Upper lobe of left lung (tissue), 6 donors: ENCODE results near the gene TPT1. TPM values are rescaled to one million over a fixed set of nuclear protein-coding genes. Genes with fewer than 3 reads are reported as not detected.
A peak's percentile ranks its signal among the peaks of the same experiment; 100 is the strongest.
"Not testable (repeated sequence)": the region's sequence is repeated elsewhere in the genome, so short reads cannot be mapped to it uniquely, and the experiment has no call there.

Source experiments
- ATAC-seq, 2 donors: fragments of 200-7000 bp; cut with Tn5 transposase; one replicate each; pipeline ENCODE4 v1.9.1; 2022; ENCODE audit warnings: mild to moderate bottlenecking in 2 of 2, moderate library complexity in 2 of 2; ENCODE audit not compliant: low FRiP score in 2 of 2
- DNase-seq, 2 donors: peaks; one replicate each; pipeline ENCODE4 v3.0.0-alpha.2; 2019 to 2020
- H3K27ac ChIP-seq, 4 donors: fragments of 200-600 bp; sonication (generic); one replicate each; pipeline ENCODE4 v1.5.1; 2016 to 2019
- H3K27me3 ChIP-seq, 4 donors: fragments of 200-600 bp; sonication (generic); one replicate each; pipeline ENCODE4 v1.5.1; 2017 to 2019
- H3K36me3 ChIP-seq, 4 donors: fragments of 200-600 bp; sonication (generic); one replicate each; pipeline ENCODE4 v1.5.1; 2016 to 2019
- H3K4me1 ChIP-seq, 4 donors: fragments of 200-600 bp; sonication (generic); one replicate each; pipeline ENCODE4 v1.5.1; 2018 to 2019
- H3K4me3 ChIP-seq, 4 donors: fragments of 200-600 bp; sonication (generic); one replicate each; pipeline ENCODE4 v1.5.1; 2017 to 2019; ENCODE audit warnings: mild to moderate bottlenecking in 2 of 4, moderate library complexity in 1 of 4
- H3K9me3 ChIP-seq, 4 donors: fragments of 200-600 bp; sonication (generic); one replicate each; pipeline ENCODE4 v1.5.1; 2018 to 2019
- CTCF ChIP-seq, 6 experiments: fragments of 450-650 bp in 4 of 6; fragments of 200-600 bp in 2 of 6; sonication (generic) in 2 of 6; IDR thresholded peaks; one replicate each; pipeline ENCODE4 v1.5.1; 2016 to 2019; ENCODE audit warnings: antibody characterized with exemption in 6 of 6
- EP300 ChIP-seq, 4 donors: sonication (generic); formaldehyde crosslinking; IDR thresholded peaks; one replicate each; pipeline ENCODE4 v1.5.1; 2017; ENCODE audit warnings: antibody characterized with exemption in 4 of 4, control low read depth in 2 of 4
- POLR2A ChIP-seq, 4 donors: fragments of 450-650 bp; IDR thresholded peaks; one replicate each; pipeline ENCODE4 v1.5.1; 2016 to 2017; ENCODE audit warnings: antibody characterized with exemption in 4 of 4, mild to moderate bottlenecking in 2 of 4
- POLR2AphosphoS5 ChIP-seq, 2 donors: sonication (generic); formaldehyde crosslinking; IDR thresholded peaks; one replicate each; pipeline ENCODE4 v1.5.1; 2017; ENCODE audit warnings: antibody characterized with exemption in 2 of 2
- WGBS, 2 donors: methylation state at CpG; one replicate each; pipeline ENCODE4 v1.1.5; 2017 to 2018; 5-methylcytosine and 5-hydroxymethylcytosine counted together
- total RNA-seq, 6 donors: library from RNA; depleted of rRNA in 4 of 6; stranded (reverse); fragments of >200 nt in 4 of 6; gene quantifications; one replicate each; pipeline versions ENCODE4 v1.1.0 to v1.2.1, GENCODE V29; 2016 to 2021
- donor health status: DM: no; HTN: no; CAD: no; lungs with moderate emphysema.
- donor health status: DM: no; HTN: yes; CAD: no; lungs with severe emphysema.

Gene TPT1
- total RNA-seq, 6 donors from 2014 or later: 1,931 to 4,546 (median 2,844) TPM

GRCh38 chr13:45352031-45352430, 11.0 kb upstream of the TPT1 start:
- TF ChIP-seq EP300 (IDR thresholded peaks at IDR 0.05) (no peak), CTCF (IDR thresholded peaks at IDR 0.05) (no peak), POLR2A (IDR thresholded peaks at IDR 0.05) (no peak), POLR2AphosphoS5 (IDR thresholded peaks at IDR 0.05) (no peak)
- no peak overlapping the region for H3K4me3 ChIP-seq
- H3K27me3 ChIP-seq: no peaks in the 10 kb centered on the region
- ATAC-seq (no peak), DNase-seq (no peak)
- peaks cover 0 to 10% (median 0%) of the 10 kb centered on the region in 4 donors for H3K4me1 ChIP-seq
- WGBS, 2 donors: 95 to 98% methylated on average over 10 of the region's 10 CpGs
- no peaks in the 10 kb centered on the region for H3K9me3 ChIP-seq
- H3K27ac ChIP-seq: no peak overlapping the region
- H3K36me3 ChIP-seq: peaks cover 4 to 86% (median 24%) of the 10 kb centered on the region in 4 donors

GRCh38 chr13:45350152-45350551, 9.2 kb upstream of the TPT1 start:
- no peak overlapping the region for H3K4me3 ChIP-seq
- whole genome bisulfite sequencing, 2 donors: 96 to 98% methylated on average over 8 of the region's 8 CpGs
- H3K36me3 ChIP-seq: peaks cover 4 to 89% (median 28%) of the 10 kb centered on the region in 4 donors
- no peak for ATAC-seq
- no peak for TF ChIP-seq POLR2A (IDR thresholded peaks at IDR 0.05)
- TF ChIP-seq POLR2AphosphoS5 (IDR thresholded peaks at IDR 0.05): no peak
- TF ChIP-seq EP300 (IDR thresholded peaks at IDR 0.05): no peak
- no peak for TF ChIP-seq CTCF (IDR thresholded peaks at IDR 0.05)
- no peaks in the 10 kb centered on the region for H3K9me3 ChIP-seq
- H3K27me3 ChIP-seq: no peaks in the 10 kb centered on the region
- peak overlapping the region in 2 of 4 donors; percentile 51 to 61 for H3K27ac ChIP-seq
- DNase-seq: no peak
- H3K4me1 ChIP-seq: peaks cover 0 to 10% (median 0%) of the 10 kb centered on the region in 4 donors

GRCh38 chr13:45349438-45349837, 8.5 kb upstream of the TPT1 start:
- H3K4me3 ChIP-seq: no peak overlapping the region
- no peak for TF ChIP-seq POLR2A (IDR thresholded peaks at IDR 0.05)
- TF ChIP-seq CTCF (IDR thresholded peaks at IDR 0.05): no peak
- peak in 1 of 4 donors; percentile 17 for TF ChIP-seq EP300 (IDR thresholded peaks at IDR 0.05)
- TF ChIP-seq POLR2AphosphoS5 (IDR thresholded peaks at IDR 0.05): no peak
- peaks cover 0 to 10% (median 0%) of the 10 kb centered on the region in 4 donors for H3K4me1 ChIP-seq
- no peaks in the 10 kb centered on the region for H3K27me3 ChIP-seq
- H3K9me3 ChIP-seq: no peaks in the 10 kb centered on the region
- peaks cover 4 to 89% (median 25%) of the 10 kb centered on the region in 4 donors for H3K36me3 ChIP-seq
- WGBS, 2 donors: 37 to 47% methylated on average over 2 of the region's 2 CpGs
- ATAC-seq (no peak), DNase-seq (no peak)
- peak overlapping the region in 3 of 4 donors; percentile 13 to 69 (median 51) for H3K27ac ChIP-seq

- 94 to 96% methylated on average over 8 of the region's 8 CpGs for WGBS, 2 donors
- H3K27me3 ChIP-seq, ATAC-seq, DNase-seq, H3K4me3 ChIP-seq, H3K9me3 ChIP-seq, H3K27ac ChIP-seq: not testable (repeated sequence)
- Histone ChIP-seq H3K4me1 (peaks cover 11 to 24% (median 16%) of the 10 kb centered on the region in 4 donors), H3K36me3 (peaks cover 5 to 57% (median 16%) of the 10 kb centered on the region in 4 donors)
Measured at GRCh38 chr13:45344064-45344463, 3.1 kb upstream of the TPT1 start.

- H3K27me3 ChIP-seq, ATAC-seq, H3K9me3 ChIP-seq, H3K4me3 ChIP-seq, DNase-seq: not testable (repeated sequence)
- Histone ChIP-seq H3K27ac (peak overlapping the region in 1 of 4 donors; percentile 100), H3K4me1 (peaks cover 21 to 32% (median 25%) of the 10 kb centered on the region in 4 donors), H3K36me3 (peaks cover 14 to 61% (median 24%) of the 10 kb centered on the region in 4 donors)
- 95 to 98% methylated on average over 9 of the region's 9 CpGs for WGBS, 2 donors
Measured at GRCh38 chr13:45343102-45343501, 2.1 kb upstream of the TPT1 start.

GRCh38 chr13:45342668-45343067, 1.7 kb upstream of the TPT1 start:
- H3K27me3 ChIP-seq, H3K9me3 ChIP-seq, ATAC-seq: not testable (repeated sequence)
- 97 to 98% methylated on average over 14 of the region's 14 CpGs for WGBS, 2 donors
- peaks cover 19 to 61% (median 29%) of the 10 kb centered on the region in 4 donors for H3K36me3 ChIP-seq
- peaks cover 25 to 36% (median 30%) of the 10 kb centered on the region in 4 donors for H3K4me1 ChIP-seq
- peak in 1 of 2 donors; percentile 59 for DNase-seq
- peak overlapping the region in 1 of 4 donors; percentile 71 for H3K4me3 ChIP-seq
- H3K27ac ChIP-seq: peak overlapping the region; percentile 100
